22Rv1 (cell line): ENCODE results near the gene MAST4.

Experiments
- ZFX ChIP-seq: fragments of 450-650 bp; IDR thresholded peaks from 2 replicates; pipeline ENCODE4 v1.6.1; 2017; ENCODE audit warnings: antibody characterized with exemption, borderline replicate concordance
- TF ChIP-seq, protein P1 (sequence below): fragments of 450-650 bp; IDR thresholded peaks from 2 replicates; pipeline ENCODE4 v1.5.1; 2017; ENCODE audit warnings: mild to moderate bottlenecking

- TF ChIP-seq, protein P1, sequence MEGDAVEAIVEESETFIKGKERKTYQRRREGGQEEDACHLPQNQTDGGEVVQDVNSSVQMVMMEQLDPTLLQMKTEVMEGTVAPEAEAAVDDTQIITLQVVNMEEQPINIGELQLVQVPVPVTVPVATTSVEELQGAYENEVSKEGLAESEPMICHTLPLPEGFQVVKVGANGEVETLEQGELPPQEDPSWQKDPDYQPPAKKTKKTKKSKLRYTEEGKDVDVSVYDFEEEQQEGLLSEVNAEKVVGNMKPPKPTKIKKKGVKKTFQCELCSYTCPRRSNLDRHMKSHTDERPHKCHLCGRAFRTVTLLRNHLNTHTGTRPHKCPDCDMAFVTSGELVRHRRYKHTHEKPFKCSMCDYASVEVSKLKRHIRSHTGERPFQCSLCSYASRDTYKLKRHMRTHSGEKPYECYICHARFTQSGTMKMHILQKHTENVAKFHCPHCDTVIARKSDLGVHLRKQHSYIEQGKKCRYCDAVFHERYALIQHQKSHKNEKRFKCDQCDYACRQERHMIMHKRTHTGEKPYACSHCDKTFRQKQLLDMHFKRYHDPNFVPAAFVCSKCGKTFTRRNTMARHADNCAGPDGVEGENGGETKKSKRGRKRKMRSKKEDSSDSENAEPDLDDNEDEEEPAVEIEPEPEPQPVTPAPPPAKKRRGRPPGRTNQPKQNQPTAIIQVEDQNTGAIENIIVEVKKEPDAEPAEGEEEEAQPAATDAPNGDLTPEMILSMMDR: no peak
- no peak for TF ChIP-seq ZFX
These were observed 288.5 kb downstream of the MAST4 start for GRCh38 chr5:66884564-66885243.
